ENCODE data around the gene SYT3. TPM values are rescaled to one million over a fixed set of nuclear protein-coding genes. Genes with fewer than 3 reads are reported as not detected.
"Not testable (repeated sequence)": the region's sequence is repeated elsewhere in the genome, so short reads cannot be mapped to it uniquely, and the experiment has no call there.

The SYT3 gene
- polyA plus RNA-seq, 5 donors: 0.05 to 0.55 (median 0.14) TPM

- no peak for DNase-seq
Observed at GRCh38 chr19:50636317-50637085, 3.2 kb downstream of the SYT3 start.

- no peak for DNase-seq
Observed at GRCh38 chr19:50633973-50634372, 5.7 kb downstream of the SYT3 start.

DNA sequence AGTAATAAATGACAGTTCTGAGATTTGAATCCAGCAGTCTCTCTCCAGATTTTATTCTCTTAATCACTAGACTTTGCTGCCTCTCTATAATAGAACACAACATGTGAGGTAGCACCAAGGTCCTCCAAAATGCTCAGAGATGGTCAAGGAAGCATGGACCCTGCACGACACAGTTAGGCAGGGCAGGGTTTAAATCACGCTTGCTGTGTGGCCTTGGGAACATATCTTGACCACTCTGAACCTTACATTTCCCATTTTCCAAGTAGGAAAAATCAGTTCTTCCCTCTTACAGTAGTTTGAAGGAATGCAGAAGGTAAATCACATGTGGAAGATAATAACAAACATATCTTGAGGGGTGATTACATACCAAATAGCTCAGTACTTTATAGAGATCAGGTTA, 6.3 kb downstream of the SYT3 start:
- DNase-seq: no peak

DNA sequence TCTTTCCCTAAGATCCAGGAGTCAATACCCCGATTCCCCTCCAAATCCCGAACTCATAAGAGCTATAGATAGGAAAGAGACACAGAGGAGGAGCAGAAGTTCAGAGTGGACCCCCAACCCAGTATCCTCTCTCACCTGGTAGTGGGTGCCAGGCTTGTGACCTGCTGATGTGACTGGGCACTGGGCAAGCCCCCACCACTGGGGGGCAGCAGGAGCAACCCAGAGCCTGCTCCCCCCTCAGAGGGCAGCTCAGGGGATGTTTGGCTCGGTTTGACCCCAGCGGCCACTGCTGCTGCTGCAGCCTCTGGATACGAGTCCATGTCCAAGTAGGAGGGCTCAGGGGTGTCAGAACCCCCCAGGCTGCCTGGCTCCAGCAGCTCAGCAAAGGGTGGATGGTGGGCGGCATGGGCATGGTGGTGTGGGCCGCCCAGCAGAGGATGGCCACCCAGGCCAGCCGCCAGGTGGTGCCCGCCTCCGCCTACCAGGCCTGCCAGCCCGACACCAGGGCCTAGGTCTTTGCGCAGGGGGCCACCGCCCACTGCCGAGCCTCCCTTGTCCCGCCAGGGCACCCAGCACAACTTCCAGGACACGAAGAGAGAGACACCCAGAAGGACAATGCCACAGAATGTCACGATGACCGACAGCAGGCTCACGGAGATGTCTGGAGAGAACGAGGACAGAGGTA, 7.4 kb downstream of the SYT3 start:
- no peak for DNase-seq

GRCh38 chr19:50629801-50630200, 9.9 kb downstream of the SYT3 start:
- no peak for DNase-seq

DNA sequence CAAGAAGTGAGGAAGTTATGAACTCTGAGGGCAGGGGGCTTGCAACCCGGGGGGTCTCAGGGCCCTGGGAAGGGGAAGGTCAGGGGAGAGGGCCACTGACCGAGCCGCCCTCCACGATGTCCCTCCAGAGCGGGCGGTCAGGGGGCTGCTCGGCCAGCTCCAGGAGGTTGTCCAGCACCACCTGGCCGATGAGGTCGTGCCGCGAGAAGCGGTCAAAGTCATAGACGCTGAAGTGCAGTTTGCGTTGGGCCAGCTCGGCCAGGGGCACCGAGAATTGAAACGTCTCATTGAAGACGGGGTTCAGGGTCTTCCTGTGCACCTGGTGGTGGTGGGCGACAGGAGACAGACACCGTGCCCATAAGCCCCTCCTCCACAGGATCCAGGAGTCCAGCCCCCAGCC, 10.5 kb downstream of the SYT3 start:
- DNase-seq: no peak

DNA sequence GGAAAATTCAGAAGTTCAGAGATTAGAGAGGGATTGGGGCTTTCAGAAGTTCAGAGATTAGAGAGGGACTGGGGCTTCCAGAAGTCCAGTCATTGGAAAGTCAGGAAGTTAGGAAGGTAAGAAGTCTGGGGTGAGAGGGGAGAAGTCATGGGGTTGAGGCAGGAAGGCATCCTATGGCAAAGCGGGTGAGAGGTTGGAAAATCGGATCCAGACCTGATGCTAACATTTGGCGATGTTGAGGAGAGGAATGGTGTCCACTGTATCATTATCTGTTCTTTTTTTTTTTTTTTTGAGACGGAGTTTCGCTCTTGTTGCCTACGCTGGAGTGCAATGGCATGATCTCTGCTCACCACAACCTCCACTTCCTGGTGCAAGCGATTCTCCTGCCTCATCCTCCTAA, 11.1 kb downstream of the SYT3 start:
- no peak for DNase-seq

- DNase-seq: no peak
Observed at GRCh38 chr19:50628146-50628545, 11.5 kb downstream of the SYT3 start.

- DNase-seq: no peak
Observed at GRCh38 chr19:50626795-50627194, 12.9 kb downstream of the SYT3 start.

- no peak for DNase-seq
Observed at GRCh38 chr19:50626011-50626410, 13.7 kb downstream of the SYT3 start.

GRCh38 chr19:50624949-50625600, 14.6 kb downstream of the SYT3 start:
- DNase-seq: no peak

DNA sequence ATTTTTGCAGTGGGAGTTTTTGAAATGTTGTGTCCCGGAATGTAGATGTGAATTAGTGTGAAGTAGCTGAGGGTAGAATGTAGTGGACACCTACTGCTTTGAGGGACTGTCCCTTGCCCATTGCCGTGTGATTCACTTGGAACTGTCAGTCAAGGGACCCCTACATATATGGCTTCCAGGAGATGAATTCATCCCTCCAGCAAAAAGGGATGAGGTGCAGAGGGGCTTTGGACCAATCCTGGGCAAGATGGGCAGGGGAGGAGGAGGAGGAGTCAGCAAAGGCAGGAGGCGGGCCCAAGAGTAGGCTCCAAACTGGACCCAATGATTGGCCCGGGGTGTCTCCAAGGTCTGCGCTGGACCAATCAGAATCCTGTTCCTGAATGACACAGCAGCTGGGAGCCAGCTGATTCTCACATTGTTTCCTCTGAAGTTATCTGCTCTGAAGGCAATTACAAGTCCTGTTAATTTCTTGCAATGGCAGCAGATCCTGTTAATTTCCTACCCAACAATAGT, 19.2 kb downstream of the SYT3 start:
- not testable (repeated sequence) for DNase-seq

DNA sequence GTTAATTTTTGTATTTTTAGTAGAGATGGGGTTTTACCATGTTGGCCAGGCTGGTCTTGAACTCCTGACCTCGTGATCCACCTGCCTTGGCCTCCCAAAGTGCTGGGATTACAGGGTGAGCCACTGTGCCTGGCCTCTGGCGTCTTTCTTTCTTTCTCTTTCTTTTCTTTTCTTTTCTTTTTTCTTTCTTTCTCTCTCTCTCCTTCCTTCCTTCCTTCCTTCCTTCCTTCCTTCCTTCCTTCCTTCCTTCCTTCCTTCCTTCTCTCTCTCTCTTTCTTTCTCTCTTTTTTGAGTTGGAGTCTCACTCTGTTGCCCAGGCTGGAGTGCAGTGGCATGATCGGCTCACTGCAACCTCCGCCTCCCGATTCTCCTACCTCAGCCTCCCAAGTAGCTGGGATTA, 20.5 kb downstream of the SYT3 start:
- DNase-seq: not testable (repeated sequence)

GRCh38 chr19:50618379-50618778, 21.3 kb downstream of the SYT3 start:
- DNase-seq: not testable (repeated sequence)

DNA sequence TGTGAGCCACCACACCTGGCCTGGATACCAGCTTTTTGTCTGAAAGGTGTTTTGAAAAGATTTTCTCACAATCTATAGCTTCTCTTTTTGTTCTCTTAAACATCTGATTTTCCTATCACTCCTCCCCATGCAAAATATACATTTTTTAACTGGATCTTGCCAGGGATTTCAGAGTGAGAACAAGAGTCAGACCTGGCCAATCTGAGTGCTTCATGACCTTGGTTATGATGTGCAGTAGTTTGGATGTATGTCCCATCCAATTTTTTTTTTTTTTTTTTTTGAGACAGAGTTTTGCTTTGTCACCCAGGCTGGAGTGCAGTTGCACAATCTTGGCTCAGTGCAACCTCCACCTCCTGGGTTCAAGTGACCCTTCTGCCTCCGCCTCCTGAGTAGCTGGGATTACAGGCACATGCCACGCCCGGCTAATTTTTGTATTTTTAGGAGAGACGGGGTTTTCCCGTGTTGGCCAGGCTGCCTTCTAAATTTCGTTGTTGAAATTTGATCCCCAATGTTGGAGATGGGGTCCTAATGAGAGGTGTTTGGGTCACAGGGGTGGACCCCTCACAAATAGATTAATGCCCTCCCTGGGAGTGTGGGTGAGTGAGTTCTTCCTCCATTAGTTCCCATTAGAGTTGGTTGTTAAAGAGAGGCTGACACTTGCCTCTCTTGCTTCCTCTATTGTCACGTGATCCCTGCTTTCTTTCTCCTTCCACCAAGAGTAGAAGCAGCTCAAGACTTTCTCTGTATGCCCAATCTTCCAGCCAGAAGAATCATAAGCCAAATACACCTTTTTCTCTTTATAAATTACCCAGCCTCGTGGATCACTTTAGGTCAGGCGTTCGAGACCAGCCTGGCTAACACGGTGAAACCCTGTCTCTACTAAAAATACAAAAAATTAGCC, 26.9 kb downstream of the SYT3 start:
- DNase-seq: not testable (repeated sequence)

DNA sequence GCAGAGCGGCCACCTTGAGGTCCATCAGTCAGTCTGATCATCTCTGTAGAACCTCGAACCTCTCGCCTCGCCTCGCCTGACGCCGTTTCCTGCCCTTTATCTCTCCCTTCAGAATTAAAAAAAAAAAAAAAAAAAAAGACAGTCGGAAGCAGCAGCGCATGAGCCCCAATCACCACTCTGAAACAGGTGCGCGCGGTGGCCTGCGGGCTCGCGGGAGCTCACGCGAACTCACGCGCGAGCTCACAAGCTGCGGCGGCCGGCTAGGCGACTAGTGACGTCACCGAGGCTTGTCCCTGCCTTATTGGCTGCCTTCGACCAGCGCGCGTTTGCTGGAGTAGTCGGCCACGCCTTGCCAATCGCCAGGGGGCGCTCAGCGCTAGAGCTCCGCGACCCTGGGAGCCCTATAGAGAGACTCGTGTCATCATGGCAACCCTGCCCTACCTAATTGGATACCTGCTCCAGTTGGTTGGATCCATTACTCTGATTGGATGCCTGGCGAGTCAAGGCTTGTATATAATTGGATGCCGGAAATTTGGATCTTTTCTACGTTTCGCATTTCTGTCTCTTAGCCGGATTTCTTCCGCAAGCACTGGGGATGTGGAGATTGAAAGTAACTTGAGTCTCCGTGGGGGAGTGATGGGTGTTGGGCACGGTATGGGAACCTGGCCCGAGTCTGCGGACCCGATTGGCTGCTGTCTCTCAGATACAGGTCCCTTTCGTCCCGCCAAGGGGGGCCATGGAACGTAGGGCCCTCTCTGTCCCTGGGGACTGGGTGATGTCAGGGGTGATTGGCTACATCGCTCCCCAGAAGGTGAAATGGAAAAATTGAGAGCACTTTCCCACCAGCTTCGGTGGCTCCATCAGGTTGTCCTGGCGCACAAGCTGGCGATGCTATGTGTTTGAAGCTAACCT, 31.6 kb downstream of the SYT3 start:
- peak; percentile 31 to 53 for DNase-seq

DNA sequence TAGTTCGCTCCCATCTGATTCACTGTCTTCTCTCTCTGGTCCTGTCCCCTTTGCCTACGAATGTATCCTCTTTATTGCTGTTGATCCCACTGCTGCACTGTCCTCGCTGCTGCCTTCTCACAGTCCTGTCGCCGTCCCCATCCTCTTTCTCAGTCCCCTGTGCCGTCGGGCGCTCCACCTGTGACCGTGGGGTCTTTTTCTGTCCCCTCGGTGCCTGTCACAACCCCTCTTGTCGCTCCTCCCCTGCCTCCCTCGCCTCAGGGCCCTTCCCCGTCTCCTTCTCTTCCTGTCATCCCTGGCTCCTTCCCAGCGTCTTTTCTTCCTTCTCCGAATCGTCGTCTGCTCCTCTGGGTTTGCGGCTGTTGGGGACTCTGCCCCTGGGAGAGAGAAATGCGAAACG, 32.3 kb downstream of the SYT3 start:
- DNase-seq: no peak

DNA sequence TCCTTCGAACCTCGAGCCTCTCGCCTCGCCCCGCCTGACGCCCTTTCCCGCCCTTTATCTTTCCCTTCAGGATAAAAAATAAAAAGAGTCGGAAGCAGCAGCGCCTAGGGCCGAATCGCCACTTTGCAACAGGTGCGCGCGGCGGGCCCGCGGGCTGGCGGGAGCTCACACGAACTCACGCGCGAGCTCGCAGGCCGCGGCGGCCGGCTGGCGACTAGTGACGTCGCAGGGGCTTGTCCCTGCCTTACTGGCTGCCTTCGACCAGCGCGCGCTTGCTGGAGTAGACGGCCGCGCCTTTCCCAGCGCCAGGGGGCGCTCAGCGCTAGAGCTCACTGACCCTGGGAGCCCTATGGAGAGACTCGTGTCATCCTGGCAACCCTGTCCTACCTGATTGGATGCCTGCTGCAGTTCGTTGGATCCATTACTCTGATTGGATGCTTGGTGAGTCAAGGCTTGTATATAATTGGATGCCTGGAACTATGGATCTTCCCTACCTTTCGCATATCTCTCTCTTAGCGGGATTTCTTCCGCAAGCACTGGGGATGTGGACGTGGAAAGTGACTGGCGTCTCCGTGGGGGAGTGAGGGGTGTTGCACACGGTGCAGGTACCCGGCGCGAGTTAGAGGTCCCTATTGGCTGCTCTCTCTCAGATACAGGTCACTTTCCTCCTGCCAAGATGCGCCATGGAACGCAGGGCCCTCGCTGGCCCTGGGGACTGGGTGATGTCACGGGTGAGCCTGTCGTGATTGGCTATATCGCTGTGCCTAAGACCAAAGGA, 33.4 kb downstream of the SYT3 start:
- DNase-seq: not testable (repeated sequence)

DNA sequence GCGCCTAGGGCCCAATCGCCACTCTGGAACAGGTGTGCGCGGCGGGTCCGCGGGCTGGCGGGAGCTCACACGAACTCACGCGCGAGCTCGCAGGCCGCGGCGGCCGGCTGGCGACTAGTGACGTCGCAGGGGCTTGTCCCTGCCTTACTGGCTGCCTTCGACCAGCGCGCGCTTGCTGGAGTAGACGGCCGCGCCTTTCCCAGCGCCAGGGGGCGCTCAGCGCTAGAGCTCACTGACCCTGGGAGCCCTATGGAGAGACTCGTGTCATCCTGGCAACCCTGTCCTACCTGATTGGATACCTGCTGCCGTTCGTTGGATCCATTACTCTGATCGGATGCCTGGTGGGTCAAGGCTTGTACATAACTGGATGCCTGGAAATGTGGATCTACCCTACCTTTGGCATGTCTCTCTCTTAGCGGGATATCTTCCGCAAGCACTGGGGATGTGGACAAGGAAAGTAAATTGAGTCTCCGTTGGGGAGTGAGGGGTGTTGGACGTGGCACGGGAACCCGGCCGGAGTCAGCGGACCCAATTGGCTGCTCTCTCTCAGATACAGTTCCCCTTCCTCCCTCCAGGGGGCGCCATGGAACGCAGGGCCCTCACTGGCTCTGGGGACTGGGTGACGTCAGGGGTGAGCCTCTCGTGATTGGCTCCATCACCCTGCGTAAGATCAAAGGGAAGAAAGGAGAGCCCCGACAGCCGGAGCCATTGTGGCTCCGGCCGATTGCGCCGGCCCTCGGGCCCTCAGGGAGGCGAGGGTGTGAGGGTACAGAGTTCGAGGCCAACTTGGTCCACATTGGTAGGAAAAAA, 35.2 kb downstream of the SYT3 start:
- DNase-seq: not testable (repeated sequence)

All from right lung (tissue), 5 donors.